HG03575 (cell line): ENCODE measurements around the gene DPYD.

Experiments used
- ATAC-seq: cut with Tn5 transposase; IDR thresholded peaks from one replicate; pipeline ENCODE4 v1.9.1; 2021; ENCODE audit not compliant: unreplicated experiment, insufficient number of reproducible peaks, low FRiP score; ENCODE audit errors: extremely low read depth

The DPYD gene

DNA sequence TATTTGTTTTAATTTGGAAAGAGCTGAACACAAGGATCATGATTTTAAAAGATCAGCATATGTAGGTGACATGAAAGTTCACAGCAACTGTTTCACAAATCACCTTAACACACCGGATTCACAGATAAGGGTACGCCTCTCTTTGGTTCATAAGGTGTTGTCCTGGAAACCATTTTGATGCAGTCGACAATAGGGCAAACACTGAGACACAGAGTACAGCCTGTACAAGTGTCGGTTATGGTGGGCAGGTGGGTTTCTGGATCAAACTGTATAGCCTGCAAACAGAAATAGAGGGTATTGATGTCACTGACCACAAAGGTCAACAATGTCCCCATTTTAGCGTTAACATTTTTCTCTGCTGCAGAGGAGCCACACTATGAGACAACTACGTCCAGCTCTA, 842.0 kb downstream of the DPYD start:
- no peak for ATAC-seq

- no peak for ATAC-seq
Measured at GRCh38 chr1:97077221-97077620, 843.6 kb downstream of the DPYD start.

DNA sequence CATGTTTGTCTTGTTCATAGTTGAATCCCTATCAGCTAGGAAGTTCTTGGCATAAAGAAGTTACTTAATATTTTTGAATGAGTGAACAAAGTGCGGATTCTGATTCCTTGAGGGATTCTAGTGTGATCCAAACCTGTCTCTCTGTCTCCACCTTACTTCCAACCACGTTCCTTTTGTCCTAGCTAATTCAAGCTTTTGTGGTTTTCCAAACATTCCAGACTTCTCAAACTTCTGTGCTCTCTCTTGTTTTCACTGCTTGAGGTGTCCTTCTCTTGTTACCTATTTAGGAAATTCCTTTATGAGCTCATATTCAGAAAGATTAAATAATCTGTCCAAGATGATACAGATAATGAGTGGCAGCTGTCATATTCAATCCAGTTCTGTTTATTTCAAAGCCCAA, 846.1 kb downstream of the DPYD start:
- no peak for ATAC-seq

DNA sequence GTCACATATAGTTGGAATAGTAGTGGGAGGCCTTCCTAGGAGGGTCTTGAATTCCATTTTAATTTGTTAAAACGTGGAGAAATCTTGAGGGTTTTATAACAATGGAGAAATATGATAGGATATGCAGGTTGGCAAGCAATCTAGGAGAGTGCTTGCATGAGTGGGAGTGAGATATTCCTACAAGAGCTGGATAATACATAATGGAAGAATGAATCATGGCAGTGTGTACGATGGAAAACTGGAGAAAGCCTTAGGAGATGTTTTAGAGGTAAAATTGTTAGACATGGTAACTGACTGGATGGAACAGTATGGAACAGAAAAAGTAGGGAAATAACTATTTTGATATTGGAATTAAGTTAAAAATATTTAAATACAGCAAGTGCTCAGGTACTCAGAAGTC, 846.9 kb downstream of the DPYD start:
- no peak for ATAC-seq

- no peak for ATAC-seq
Measured at GRCh38 chr1:97073169-97073568, 847.7 kb downstream of the DPYD start.

- no peak for ATAC-seq
Measured at GRCh38 chr1:97071173-97071572, 849.7 kb downstream of the DPYD start.

DNA sequence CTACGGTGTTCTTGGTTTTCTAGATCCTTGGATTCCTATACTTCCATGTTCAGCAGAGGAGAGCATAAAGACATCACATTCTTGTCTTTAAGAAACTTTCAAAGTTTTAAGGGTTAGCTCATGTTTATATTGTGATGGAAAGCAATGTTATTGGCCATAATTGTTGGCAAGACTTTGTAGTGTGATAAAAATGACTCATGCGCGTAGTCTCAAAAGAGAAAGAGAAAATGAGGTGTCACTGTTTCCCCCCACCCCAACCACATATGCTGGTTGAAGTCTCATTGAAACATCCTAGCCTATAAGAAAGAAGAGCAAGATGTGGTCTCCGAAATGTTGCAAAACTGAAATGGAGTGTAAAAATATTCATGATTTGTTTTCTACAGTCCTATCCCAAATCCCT, 850.5 kb downstream of the DPYD start:
- no peak for ATAC-seq

- no peak for ATAC-seq
Measured at GRCh38 chr1:97069312-97069711, 851.5 kb downstream of the DPYD start.

GRCh38 chr1:97066860-97067259, 854.0 kb downstream of the DPYD start:
- no peak for ATAC-seq

- no peak for ATAC-seq
Measured at GRCh38 chr1:97063532-97063931, 857.3 kb downstream of the DPYD start.

DNA sequence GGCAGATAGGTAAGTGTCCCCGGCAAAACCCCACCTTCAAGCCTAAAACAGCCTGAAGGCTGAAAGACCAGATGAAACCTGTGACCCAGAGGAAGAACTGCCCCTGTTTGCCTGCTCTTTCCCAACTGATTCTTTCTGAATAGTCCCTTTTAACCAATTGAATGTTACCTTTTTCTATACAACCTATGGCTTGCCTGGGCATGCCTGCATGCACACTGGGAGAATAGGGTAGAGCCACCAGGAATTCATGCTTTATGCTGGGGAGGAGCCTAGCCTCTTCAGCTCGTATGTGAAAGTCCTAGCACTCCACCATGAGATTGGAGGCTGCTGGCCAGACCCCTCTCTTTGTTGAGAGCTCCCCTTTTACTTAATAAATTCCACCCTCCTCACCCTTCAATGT, 859.2 kb downstream of the DPYD start:
- ATAC-seq = no peak

DNA sequence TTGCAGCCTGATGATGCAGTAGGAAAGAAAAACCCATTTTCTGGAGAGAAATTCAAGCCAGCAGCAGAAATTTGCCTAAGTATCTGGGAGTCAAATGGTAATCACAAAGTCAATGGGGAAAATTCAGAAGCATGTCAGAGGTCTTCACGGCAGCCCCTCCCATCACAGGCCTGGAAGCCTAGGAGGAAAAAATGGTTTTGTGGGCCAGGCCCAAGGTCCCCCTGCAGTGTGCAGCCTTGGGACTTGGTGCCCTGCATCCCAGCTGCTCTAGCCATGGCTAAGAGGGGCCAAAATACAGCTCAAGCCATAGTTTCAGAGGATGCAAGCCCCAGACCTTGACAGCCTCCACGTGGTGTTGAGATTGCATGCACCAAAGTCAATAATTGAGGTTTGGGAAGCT, 864.4 kb downstream of the DPYD start:
- no peak for ATAC-seq

GRCh38 chr1:97053268-97053667, 867.6 kb downstream of the DPYD start:
- ATAC-seq = no peak

GRCh38 chr1:97051823-97052222, 869.0 kb downstream of the DPYD start:
- no peak for ATAC-seq

- no peak for ATAC-seq
Measured at GRCh38 chr1:97050506-97050905, 870.3 kb downstream of the DPYD start.

DNA sequence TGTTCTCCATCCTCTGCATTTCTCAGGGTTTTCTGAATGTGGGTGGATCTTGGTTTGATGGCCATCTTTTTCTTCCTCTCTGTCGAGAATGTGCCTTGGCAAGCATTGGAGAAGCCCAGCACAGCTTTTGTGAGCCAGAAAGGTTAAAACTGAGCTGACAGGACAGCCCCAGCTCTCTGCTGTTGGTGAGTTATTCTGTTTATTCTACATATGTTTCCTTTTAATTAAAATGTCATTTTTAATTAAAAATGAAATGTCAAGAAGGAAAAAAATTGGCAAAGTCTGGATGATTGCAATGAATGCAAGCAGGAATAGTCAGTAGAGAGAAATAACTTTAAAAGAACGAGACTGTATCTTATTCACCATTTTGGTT, 873.4 kb downstream of the DPYD start:
- no peak for ATAC-seq

- ATAC-seq = no peak
Measured at GRCh38 chr1:97046765-97047420, 873.9 kb downstream of the DPYD start.

DNA sequence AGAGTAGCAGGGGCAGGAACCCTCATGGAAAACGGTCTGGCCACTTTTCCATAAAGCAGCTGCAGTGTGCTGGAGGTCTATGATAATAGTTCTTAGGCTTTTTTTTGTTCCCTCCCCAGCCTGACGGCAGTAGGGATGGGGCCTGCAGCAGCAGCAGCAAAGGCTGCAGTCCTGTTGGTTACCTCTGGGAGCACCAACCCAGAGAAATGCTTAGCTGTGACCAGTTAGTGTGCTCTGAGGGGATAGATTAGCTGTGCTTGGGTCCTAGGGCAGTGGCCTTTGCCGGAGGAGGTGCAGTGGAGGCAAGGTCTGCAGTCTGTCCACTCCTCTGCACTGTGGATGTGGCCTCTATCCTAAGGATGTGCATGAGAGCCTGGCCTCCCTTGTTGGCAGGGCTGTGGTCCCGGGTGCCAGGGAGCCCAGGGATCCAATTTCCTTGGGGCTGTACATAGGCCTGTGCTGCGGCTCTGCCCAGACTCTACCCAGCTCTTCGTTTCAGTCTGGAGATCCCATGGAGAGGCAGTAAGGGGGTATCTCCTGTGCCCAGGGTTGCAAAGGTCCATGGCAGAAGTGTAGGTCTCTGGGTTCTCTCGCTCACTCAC, 876.6 kb downstream of the DPYD start:
- ATAC-seq = no peak

- no peak for ATAC-seq
Measured at GRCh38 chr1:97042551-97042950, 878.3 kb downstream of the DPYD start.

- no peak for ATAC-seq
Measured at GRCh38 chr1:97041026-97041425, 879.8 kb downstream of the DPYD start.

GRCh38 chr1:97038410-97038809, 882.4 kb downstream of the DPYD start:
- no peak for ATAC-seq
